ENCODE measurements around the gene GDPD5.

- TF ChIP-seq, protein P1, sequence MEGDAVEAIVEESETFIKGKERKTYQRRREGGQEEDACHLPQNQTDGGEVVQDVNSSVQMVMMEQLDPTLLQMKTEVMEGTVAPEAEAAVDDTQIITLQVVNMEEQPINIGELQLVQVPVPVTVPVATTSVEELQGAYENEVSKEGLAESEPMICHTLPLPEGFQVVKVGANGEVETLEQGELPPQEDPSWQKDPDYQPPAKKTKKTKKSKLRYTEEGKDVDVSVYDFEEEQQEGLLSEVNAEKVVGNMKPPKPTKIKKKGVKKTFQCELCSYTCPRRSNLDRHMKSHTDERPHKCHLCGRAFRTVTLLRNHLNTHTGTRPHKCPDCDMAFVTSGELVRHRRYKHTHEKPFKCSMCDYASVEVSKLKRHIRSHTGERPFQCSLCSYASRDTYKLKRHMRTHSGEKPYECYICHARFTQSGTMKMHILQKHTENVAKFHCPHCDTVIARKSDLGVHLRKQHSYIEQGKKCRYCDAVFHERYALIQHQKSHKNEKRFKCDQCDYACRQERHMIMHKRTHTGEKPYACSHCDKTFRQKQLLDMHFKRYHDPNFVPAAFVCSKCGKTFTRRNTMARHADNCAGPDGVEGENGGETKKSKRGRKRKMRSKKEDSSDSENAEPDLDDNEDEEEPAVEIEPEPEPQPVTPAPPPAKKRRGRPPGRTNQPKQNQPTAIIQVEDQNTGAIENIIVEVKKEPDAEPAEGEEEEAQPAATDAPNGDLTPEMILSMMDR (IDR thresholded peaks at IDR 0.05) = no peak
- no peak for TF ChIP-seq POLR2A (IDR thresholded peaks at IDR 0.05)
Measured at GRCh38 chr11:75394085-75394840, 131.5 kb downstream of the GDPD5 start.
